Muscle of back (tissue), 11 donors: ENCODE results near the gene DNAL1. TPM values are rescaled to one million over a fixed set of nuclear protein-coding genes. Genes with fewer than 3 reads are reported as not detected.
A peak's percentile ranks its signal among the peaks of the same experiment; 100 is the strongest.

ENCODE experiments used
- DNase-seq, 3 donors: peaks; one replicate each; pipeline versions ENCODE4 v3.0.0 to v3.0.0-alpha.2; 2013
- polyA plus RNA-seq, 10 donors: library from polyadenylated mRNA; unstranded; fragments of 120-200 nt; gene quantifications; one replicate each; pipeline ENCODE4 v1.2.1, GENCODE V29; 2013; ENCODE audit not compliant: insufficient read length in 10 of 10

Gene DNAL1
- polyA plus RNA-seq, 10 donors: 6.0 to 12.5 (median 8.9) TPM

DNA sequence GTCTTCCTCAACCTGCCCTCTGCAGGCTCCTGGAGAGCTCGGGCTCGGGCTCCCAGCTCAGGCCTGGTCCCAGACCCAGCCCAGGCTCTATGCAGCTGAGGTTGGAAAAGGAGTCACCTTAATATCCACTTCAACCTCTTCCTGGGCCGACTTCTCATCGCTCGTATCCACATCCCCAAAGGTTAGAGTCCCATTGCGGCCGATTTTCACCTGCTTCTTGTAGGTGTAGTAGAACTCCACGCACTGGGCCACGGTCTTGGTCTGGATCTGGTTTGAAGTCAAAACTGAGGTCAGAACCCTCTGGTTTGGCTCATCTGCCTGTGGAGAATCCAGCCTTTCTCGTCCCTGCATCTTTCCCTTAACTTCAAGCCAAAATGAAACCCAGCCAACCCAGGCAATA, 77.8 kb downstream of the DNAL1 start:
- DNase-seq: peak in 1 of 3 donors; percentile 39

DNA sequence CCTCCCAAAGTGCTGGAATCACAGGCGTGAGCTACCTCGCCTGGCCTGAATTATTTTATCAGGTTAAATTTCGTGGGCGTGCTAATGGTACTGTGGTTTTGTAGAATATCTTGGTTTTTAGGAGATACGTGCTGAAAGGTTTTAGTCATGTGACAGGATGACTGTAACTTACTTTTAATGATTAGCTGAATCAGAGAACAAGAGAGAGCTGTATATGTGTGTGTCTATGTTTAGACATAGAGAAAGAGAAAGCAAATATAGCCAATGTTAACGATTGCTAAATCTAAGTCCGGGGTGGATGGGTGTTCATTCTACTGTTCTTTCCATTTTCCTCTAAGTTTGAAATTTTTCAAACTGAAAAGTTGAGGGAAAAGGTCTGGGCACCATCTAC, 78.6 kb downstream of the DNAL1 start:
- no peak for DNase-seq

DNA sequence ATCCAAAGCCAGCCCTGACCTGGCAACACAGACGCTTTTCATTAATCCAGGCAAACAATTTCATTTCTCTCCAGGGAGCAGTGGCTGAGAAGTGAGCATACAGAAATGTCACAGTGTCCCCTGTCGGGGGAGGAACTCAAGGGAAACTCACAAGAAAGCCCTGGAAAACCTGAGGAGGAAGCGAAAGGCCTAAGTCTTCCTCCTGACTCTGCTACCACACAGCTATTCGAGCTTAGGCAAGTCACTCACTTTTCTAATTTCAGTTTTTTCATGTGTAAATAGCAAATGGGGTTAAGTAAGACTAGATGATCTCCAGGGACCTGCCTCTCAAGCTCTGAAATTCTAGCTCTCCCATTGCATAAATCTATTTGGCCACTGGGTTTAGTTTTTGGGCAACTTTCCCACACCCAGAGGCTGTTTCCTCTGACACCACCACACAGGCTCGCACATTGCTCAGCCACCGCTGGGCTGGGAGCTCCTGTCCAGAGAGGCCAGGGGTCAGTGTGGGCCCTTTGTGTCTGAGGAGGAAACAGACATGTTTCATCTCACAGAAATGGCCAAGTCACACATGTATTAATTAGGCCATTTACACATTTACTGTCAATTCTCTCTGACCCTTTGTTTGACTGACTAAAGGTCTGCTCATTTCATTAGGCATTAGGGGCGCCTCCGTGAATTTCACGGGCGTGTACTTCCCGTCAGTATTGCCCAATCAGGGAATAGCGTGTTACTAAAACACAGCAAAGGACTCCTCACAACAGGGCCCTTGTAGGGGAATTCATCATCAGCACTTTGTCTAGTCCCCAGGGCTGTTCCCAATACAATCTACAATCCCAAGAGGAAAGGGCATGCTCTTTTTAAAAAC, 79.2 kb downstream of the DNAL1 start:
- DNase-seq: peak in 2 of 3 donors; percentile 74 to 81

DNA sequence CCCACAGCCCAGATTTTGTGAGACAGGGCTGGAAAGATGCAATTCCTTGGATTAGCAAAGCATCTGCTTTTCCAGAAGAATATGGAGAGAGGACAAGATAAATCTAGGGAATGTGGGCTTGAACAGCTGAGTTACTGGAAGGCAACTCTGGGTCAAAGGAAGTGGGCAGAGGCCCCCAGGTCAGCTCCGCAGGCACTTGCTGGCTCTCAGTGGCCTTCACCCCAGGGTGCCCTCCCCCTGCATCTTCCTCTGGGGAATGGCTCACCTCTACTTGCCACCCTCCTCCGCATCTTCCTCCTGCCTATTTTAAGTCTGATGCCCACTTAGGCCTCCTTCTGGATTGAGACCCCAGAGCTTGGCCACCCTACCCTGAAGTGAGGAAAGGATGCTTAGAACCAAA, 79.9 kb downstream of the DNAL1 start:
- DNase-seq: no peak

DNA sequence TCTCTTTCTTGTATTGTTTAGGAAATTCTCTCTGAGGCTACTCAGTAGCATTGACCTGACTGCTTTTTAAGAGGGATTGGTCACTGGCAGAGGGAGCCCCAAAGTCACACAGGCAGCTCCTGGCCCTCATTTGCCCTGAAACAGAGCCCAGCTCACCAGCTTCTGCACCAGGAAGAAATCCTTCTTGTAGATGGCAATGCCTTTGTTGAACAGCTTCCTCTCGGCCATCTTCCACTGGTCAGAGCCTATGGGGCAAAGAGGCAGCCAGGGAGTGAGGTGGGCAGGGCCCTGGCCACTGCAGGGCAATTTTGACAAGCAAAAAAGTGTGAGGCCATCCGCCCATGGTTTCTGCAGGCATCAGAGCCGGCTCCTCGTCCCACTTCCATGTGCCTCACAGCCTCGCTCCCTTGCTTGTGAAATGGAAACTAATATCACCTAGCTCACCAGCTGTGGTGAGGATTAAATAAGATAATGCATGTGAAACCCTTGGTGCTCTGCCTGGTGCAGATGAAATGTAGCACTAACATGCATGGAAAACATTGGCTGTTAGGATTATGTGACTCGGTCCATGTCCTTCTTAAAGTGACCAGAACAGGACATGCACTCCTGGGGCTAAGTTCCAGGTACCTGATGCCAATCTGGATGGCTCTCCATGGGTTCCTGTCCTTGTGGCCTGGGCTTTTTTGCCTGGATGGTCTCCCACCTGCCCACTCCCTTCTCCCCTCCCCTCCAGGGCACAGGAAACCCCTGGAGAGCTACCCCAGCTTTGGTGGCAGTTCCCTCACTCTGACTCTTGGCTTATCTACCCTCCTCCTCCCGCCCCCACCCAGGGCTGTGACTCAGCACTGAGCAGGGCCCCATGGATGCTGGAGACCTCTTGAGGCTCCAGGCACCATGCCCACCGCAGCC, 80.6 kb downstream of the DNAL1 start:
- no peak for DNase-seq

DNA sequence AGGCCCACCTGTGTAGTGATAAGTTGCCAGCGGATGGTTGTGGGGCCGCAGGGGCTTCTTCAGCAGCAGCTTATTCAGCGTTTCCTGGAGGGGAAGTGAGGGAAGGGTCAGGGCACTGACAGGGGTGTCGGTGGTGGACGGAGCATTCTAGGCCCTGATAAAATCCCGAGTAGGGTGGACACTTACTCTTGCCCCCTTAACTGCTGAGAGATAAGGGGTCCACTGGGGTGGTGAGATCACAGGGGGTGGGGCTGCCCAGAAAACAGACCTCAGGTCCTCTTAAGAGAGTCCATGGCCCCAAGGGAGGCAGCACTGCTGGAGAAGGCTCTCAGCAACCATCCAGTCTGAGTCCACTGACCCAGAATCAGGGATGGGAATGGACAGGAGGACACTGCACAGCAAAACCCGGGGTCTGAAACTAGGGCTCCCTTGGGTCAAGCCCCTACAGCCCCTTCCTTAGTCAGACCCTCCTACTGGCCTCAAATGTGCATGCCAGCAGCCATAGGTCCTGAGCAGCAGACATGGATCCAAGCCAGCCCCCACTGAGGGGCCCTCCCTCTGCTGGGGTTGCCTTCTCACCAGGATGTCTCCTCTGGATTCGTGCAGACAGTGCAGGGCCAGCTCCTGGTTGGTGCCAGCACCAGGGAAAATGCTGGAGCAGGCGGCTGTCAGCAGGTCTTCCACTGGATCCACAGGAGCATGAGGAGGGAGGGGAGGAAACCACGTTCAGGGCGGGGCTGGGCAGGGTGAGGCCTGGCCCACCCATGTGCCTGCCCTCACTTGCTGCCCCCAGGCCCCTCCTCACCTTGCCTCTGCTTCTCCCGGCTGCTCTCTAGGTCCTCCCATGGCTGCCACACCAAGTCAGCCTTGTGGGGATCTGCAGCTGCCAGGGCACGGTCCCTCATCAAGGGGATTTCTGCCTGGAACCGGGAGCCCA, 81.5 kb downstream of the DNAL1 start:
- DNase-seq: no peak

DNA sequence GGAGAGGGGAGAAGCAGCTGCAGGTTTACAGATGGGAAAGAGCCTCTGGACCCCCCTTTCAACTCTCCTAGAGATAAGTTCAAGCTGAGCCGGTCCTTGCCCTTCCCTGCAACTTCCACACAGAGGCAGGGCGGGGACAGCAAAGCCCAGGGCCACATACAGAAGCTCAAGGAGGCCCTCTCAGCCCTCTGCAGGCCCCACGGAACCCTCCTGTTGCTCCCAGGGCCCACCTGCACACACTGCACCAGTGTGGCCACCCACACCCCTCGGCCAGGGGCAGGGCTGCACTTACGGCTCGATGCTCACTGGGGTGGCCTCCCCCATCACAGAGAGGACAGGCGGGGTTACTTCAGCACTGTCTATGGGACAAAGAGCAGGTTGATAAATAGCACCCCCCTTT, 82.4 kb downstream of the DNAL1 start:
- no peak for DNase-seq

DNA sequence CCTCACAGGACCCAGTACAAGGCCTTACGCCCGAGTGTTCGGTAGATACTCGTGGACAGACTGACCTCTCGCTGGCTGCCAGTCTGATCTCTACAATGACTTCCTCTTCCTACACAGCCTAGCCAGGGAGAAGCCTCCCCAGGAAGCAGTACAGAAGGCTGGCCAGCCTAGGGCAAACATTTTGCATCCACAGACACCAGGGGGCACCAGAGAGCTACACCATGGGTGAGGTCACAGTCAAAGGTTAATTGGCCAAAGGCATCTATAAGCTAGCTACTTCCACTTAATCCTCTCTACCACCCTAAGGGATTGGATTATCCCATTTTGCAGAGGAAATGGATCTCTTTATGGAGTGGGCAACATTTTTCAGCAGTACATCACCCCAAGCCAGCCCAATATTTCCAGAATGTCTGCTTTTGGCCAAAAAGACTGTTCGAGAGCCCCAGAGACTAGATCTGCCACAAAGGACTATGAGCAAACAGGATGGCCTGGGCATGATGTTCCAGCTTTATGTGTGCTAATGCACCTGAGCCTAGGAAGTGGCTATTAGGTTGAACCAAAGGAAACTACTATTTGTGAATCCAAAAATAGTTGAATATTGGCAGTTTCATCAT, 84.0 kb downstream of the DNAL1 start:
- DNase-seq: peak; percentile 71 to 89 (median 86)

DNA sequence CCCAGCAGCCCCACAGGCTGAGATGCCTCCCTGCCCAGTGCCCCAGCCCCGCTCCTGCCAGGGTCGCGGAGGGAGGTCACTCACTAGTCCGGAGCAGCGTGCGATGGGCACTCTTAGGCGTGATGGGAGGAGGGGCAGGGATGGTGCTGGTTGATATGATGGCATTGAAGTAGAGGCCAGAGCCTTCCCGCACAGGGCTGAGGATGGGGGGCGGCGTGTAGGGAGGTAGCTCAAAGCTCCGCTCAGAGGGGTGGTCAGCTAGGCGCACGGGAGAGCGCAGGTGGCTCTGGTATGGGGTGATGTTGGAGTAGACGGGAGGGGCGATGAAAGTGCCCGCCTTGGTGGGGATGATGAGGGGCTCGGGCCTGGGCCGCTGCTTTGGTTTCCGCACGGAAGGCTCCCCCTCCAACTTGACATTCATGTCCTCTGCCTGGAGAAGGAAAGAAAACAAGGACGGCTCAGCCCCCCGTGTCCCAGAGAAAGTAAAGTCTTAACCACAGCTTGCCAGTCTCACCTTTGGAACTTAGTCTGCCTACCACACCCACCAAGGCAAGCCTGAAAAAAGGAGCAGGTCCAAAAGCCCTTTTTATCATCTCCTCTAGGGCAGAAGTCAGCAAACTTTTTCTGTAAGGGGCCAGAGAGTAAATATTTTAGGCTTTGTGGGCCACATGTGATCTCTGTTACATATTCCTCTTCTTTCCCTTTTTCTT, 84.9 kb downstream of the DNAL1 start:
- DNase-seq: no peak

DNA sequence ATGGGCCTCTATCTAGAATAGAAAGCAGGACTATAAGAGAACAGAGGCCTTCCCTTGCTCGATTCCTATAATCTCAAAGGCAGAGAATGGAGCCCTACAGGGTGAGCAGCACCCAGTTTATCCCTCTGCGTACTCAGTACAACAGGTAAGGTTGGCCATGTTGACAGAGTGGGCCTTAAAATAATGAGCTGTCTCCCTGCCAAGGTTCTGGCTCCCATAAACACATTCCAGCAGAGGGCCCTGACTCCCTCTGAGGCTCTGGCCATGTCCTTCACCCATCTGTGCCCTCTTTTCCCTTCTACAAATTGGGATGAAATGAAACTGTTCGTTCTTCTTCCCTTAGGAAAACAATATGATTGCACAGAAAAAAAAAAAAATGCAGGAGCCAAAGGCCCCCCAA, 86.3 kb downstream of the DNAL1 start:
- no peak for DNase-seq

DNA sequence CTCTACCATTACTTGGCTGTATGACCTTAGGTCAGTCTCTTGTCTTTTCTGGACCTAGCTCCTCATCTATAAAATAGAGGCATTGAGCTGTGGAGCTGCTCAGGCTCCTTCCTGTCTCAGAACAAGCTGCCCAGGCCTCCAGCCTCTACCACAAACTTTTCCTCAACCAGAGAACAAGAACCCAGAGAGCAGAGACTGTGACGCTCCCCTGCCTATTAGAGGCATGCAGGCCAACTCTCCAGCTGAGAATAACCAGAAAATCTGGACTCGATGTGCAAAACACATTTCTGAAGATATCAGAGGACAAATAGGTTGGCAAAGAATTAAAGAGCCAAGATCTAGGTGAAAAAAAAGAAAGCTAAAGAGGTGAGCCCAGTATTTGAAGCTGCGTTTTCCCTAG, 87.2 kb downstream of the DNAL1 start:
- no peak for DNase-seq

DNA sequence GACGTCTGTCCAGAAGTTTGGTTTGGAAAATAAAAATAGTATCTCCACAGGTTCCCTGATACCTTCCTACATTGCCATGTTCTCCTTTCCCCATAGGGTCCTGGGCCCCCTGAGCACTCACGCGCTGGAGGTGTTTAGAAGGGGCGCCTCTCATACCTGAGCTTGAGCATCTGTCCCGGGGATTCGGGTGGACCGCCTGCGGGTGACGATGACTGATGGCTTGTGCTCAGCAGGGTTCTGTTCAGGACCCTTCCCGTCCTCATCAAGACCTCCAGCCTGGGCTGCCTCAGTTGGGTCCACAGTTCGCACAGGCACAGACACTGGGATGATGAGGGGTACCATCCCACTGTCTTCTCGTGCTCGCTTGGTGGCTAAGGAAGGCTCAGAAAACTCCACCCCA, 92.1 kb downstream of the DNAL1 start:
- peak in 1 of 3 donors; percentile 0 for DNase-seq

DNA sequence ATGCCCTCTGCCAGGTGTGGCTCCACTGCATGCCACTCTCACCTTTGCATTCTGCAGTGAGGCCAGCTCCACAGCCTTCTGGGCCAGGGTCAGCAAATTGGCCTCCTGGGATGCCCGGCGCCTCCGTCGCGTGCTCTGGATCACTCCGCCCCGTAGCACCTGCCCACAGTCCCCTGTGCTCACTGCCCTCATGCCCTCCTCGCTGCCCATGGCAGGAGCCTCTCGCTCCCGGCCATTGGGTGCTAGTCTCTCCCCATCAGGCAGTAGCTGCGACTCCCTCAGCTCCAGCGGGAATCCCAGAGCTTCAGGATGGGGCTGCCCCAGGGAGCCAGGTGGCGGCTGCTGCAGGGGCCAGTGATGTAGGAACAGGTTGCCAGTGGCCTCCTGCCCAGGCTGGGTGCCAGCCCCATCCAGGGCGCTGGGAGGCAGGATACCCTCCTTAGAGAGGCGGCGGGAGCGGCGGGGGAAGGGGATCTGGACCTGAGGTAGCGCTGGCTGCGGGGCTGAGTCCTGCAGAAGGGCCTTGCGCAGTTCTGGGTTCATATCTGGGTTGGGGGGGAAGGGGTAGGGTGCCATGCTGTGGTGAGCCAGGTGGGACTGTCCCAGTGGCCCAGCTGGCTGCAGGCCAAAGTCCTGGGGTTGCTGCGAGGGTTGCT, 93.9 kb downstream of the DNAL1 start:
- DNase-seq: peak in 1 of 3 donors; percentile 9

DNA sequence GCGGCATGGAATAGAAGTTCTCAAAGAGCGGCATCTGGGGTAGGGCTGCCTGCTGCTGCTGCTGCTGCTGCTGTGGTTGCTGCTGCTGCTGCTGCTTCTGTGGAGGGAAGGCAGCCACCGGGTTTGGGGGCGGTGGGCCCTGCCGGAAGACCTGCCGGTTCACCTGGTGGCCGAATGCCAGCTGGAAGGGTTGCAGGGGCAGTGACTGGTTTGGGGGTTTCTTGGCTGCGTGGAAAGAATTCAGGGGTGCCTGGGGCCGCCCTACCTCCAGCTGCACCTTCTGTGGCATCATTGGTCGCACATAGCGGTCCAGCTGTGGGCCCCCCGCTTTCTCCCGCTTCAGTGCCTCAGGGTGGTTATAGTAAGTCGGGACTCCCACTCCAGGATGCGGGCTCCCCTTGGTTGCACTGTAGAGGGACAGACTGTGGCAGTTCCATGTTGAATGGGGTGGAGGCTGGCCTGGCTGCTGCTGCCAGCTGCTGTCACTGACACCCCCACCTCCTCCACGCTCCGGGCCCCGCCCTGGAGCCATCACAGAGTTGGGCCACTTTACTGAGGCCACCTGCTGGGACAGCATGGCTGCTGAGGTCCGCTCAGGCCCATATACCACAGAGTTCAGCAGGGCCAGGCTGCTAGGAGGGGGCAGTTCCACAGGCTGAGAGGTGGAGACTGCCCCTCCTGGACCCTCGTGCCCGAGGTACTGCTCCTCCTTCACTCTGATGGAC, 94.5 kb downstream of the DNAL1 start:
- DNase-seq: peak in 1 of 3 donors; percentile 8

DNA sequence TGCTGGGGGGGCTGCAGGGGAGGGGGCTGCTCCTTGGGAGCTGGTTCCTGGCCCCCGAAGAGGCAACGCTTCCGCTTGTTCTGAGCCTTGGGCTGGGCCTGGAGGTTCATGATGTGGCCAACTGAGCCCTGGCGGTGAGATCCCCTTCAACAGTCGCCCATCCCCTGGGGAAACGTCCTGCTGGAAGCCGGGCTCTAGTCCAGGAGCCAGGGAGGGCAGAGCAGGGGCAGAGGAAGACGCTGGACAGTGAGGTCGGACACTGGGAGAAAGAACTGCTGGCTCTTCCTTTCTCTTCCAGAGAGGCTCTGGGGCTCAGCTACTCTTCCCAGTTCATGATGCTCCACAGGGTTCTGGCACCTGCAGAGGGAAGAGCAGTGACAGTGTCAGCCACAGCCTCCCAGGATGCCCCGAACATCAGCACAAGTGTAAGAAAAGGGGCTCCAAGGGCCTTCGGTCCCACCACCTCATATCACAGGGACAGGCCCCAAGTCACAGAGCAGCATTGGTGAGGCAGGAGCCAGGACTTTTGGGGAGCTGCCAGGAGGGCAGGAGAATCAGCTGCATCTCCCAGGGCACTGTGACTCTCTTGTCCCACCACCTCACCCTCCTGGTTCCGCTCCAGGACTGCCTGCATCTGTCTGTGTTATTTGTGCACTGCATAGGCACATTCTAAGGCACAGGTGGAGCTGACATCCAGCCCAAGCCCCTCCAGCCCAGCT, 95.3 kb downstream of the DNAL1 start:
- DNase-seq: peak in 1 of 3 donors; percentile 23

DNA sequence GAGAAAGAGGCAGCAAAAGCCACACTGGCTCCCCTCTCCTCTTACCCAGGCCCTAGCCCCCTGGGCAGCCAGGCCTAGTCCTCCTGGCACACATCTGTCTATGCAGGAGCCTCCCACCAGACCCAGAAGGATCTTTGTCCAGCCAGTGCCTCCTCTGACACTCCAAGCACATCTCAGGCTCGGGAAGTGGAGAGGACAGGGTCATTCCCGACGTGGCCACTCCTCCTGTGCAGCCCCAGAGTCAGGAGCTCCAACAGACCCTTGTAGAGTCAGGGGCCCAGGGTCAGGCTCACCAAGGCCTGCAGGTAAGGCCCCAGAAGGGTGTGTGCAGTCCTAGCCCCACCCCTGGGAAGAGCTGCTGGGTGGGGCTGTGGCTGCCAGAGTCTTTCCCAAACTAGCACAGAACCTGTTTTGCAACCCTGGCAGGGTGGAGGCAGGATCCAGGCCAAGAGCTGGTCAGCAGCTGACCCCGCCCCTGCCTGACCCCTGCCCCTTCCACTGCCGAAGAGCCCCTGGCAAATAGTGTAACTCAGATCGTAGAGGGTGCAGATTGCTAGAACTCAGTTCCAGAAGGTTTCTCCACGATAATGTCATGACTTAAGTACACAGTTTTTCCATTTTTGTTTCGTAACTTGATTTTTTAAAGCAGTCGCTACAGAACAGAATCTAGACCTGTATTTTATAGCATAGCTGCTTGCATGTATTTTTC, 96.0 kb downstream of the DNAL1 start:
- peak in 1 of 3 donors; percentile 53 for DNase-seq

DNA sequence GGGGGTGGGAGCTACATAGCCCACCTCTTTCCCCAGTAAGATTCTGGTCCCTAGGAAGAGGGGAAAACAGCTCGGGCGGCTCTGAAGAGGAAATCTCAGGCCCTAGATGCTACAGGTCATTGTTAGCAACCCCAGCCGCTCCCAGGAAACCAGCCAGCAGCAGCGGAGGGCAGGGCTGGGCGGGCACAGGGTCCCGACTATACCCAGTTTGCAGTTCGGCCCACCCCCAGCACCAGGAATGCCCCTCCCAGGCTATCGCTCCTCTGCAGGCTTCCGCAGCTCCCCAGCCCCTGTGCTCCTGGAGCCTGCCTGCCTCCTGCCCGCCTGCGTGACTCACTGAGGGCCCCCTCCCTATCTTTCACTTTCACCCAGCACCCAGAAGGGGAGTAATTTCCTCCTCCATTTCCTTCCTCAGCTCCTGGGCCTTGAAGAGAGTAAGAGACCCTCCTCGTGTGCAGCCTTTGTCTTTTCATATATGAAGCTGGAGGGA, 96.6 kb downstream of the DNAL1 start:
- peak in 1 of 3 donors; percentile 76 for DNase-seq
